ENCODE measurements around the gene NCAN.

- TF ChIP-seq, protein P1, sequence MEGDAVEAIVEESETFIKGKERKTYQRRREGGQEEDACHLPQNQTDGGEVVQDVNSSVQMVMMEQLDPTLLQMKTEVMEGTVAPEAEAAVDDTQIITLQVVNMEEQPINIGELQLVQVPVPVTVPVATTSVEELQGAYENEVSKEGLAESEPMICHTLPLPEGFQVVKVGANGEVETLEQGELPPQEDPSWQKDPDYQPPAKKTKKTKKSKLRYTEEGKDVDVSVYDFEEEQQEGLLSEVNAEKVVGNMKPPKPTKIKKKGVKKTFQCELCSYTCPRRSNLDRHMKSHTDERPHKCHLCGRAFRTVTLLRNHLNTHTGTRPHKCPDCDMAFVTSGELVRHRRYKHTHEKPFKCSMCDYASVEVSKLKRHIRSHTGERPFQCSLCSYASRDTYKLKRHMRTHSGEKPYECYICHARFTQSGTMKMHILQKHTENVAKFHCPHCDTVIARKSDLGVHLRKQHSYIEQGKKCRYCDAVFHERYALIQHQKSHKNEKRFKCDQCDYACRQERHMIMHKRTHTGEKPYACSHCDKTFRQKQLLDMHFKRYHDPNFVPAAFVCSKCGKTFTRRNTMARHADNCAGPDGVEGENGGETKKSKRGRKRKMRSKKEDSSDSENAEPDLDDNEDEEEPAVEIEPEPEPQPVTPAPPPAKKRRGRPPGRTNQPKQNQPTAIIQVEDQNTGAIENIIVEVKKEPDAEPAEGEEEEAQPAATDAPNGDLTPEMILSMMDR (IDR thresholded peaks at IDR 0.05; ENCODE audit: poor library complexity, severe bottlenecking) = no peak
- TF ChIP-seq POLR2AphosphoS5 (IDR thresholded peaks at IDR 0.05) = no peak
- TF ChIP-seq EZH2 (IDR thresholded peaks at IDR 0.05; ENCODE audit: borderline replicate concordance, insufficient read depth, low read length, poor library complexity, severe bottlenecking) = no peak
- no peak for TF ChIP-seq EP300 (conservative IDR thresholded peaks at IDR 0.05; ENCODE audit: poor library complexity, severe bottlenecking)
- no peak for TF ChIP-seq MXI1 (conservative IDR thresholded peaks at IDR 0.05; ENCODE audit: poor library complexity, severe bottlenecking)
- no peak for TF ChIP-seq SMC3 (conservative IDR thresholded peaks at IDR 0.05; ENCODE audit: poor library complexity)
- no peak for TF ChIP-seq TAF1 (IDR thresholded peaks at IDR 0.05; ENCODE audit: low read depth)
- no peak for TF ChIP-seq RAD21 (conservative IDR thresholded peaks at IDR 0.05)
These were observed 9.8 kb upstream of the NCAN start for GRCh38 chr19:19201697-19202630.

Data from neural cell (in vitro differentiated cells).